ENCODE data around the gene NPY4R. TPM values are rescaled to one million over a fixed set of nuclear protein-coding genes. Genes with fewer than 3 reads are reported as not detected.
"Not testable (repeated sequence)": the region's sequence is repeated elsewhere in the genome, so short reads cannot be mapped to it uniquely, and the experiment has no call there.

The NPY4R gene
- total and polyA plus RNA-seq, 4 donors = not detected

- DNase-seq; ATAC-seq (ENCODE audit: low FRiP score); H3K27ac ChIP-seq (ENCODE audit: low read depth in 1 of 2, low read length in 2 of 2); intact Hi-C loops (cut with DNase I); H3K4me3 ChIP-seq (ENCODE audit: low read length in 2 of 2); H3K36me3 ChIP-seq (ENCODE audit: control insufficient read depth in 1 of 2, insufficient read depth in 2 of 2, low read length in 1 of 2); H3K9me3 ChIP-seq (ENCODE audit: control insufficient read depth, low read length); H3K4me1 ChIP-seq (ENCODE audit: control insufficient read depth in 1 of 2, insufficient read depth in 2 of 2, low read length in 2 of 2); H3K27me3 ChIP-seq (ENCODE audit: control insufficient read depth in 1 of 2, insufficient read depth in 2 of 2, low read length in 1 of 2): not testable (repeated sequence)
- 86 to 92% methylated on average over 1 to 4 of the region's 7 CpGs for WGBS, 2 donors
These were observed 47.5 kb downstream of the NPY4R start for GRCh38 chr10:46418283-46418682.

GRCh38 chr10:46415291-46415690, 50.5 kb downstream of the NPY4R start:
- WGBS, 2 donors = 93% methylated on average over 3 to 4 of the region's 6 CpGs
- intact Hi-C loops (cut with DNase I); H3K4me1 ChIP-seq (ENCODE audit: control insufficient read depth in 1 of 2, insufficient read depth in 2 of 2, low read length in 2 of 2); DNase-seq; H3K4me3 ChIP-seq (ENCODE audit: low read length in 2 of 2); H3K27me3 ChIP-seq (ENCODE audit: control insufficient read depth in 1 of 2, insufficient read depth in 2 of 2, low read length in 1 of 2); H3K36me3 ChIP-seq (ENCODE audit: control insufficient read depth in 1 of 2, insufficient read depth in 2 of 2, low read length in 1 of 2); H3K9me3 ChIP-seq (ENCODE audit: control insufficient read depth, low read length); ATAC-seq (ENCODE audit: low FRiP score); H3K27ac ChIP-seq (ENCODE audit: low read depth in 1 of 2, low read length in 2 of 2): not testable (repeated sequence)

GRCh38 chr10:46412665-46413064, 53.1 kb downstream of the NPY4R start:
- intact Hi-C loops (cut with DNase I); H3K27me3 ChIP-seq (ENCODE audit: control insufficient read depth in 1 of 2, insufficient read depth in 2 of 2, low read length in 1 of 2); H3K4me1 ChIP-seq (ENCODE audit: control insufficient read depth in 1 of 2, insufficient read depth in 2 of 2, low read length in 2 of 2); DNase-seq; H3K9me3 ChIP-seq (ENCODE audit: control insufficient read depth, low read length); H3K27ac ChIP-seq (ENCODE audit: low read depth in 1 of 2, low read length in 2 of 2); H3K4me3 ChIP-seq (ENCODE audit: low read length in 2 of 2); H3K36me3 ChIP-seq (ENCODE audit: control insufficient read depth in 1 of 2, insufficient read depth in 2 of 2, low read length in 1 of 2); ATAC-seq (ENCODE audit: low FRiP score): not testable (repeated sequence)
- no CpG with 5 or more reads among the region's 5 CpGs for WGBS, 2 donors

GRCh38 chr10:46411123-46411522, 54.6 kb downstream of the NPY4R start:
- H3K4me3 ChIP-seq (ENCODE audit: low read length in 2 of 2); DNase-seq: not testable (repeated sequence)

More at GRCh38 chr10:46411123-46411522, 54.6 kb downstream of the NPY4R start:
- ATAC-seq (ENCODE audit: low FRiP score); H3K27me3 ChIP-seq (ENCODE audit: control insufficient read depth in 1 of 2, insufficient read depth in 2 of 2, low read length in 1 of 2); intact Hi-C loops (cut with DNase I); H3K4me1 ChIP-seq (ENCODE audit: control insufficient read depth in 1 of 2, insufficient read depth in 2 of 2, low read length in 2 of 2); H3K27ac ChIP-seq (ENCODE audit: low read depth in 1 of 2, low read length in 2 of 2); H3K36me3 ChIP-seq (ENCODE audit: control insufficient read depth in 1 of 2, insufficient read depth in 2 of 2, low read length in 1 of 2); H3K9me3 ChIP-seq (ENCODE audit: control insufficient read depth, low read length): not testable (repeated sequence)

Other genes with a start within 250 kb of the NPY4R start
- under 1 TPM in 1 of 2 donors, not detected in 1; 0.60 TPM for gene ANTXRL, start 179.0 kb downstream of the NPY4R start, total RNA-seq
- not detected for gene ANTXRL, start 179.0 kb downstream of the NPY4R start, polyA plus RNA-seq
- not detected for gene ANXA8L1, start 90.2 kb downstream of the NPY4R start, total RNA-seq
- under 1 TPM in 1 of 2 donors, not detected in 1; 0.13 TPM for gene ANXA8L1, start 90.2 kb downstream of the NPY4R start, polyA plus RNA-seq
- gene GPRIN2, start 90.7 kb upstream of the NPY4R start, total RNA-seq = 1 to 10 TPM in 1 of 2 donors, under 1 TPM in 1; 0.36 to 1.2 TPM
- 1 to 10 TPM in 1 of 2 donors, under 1 TPM in 1; 0.54 to 4.0 TPM for gene GPRIN2, start 90.7 kb upstream of the NPY4R start, polyA plus RNA-seq
- 10 to 100 TPM in 1 of 2 donors, 1 to 10 TPM in 1; 8.8 to 24.8 TPM for gene SYT15, start 113.2 kb upstream of the NPY4R start, total RNA-seq
- under 1 TPM; 0.13 to 0.79 TPM for gene SYT15, start 113.2 kb upstream of the NPY4R start, polyA plus RNA-seq

Measured in aorta (tissue), 5 donors.